ENCODE results near the gene HORMAD1. TPM values are rescaled to one million over a fixed set of nuclear protein-coding genes. Genes with fewer than 3 reads are reported as not detected.

Gene HORMAD1
- total and polyA plus RNA-seq, 2 donors (not counting 3 experiments of a cell fraction or from before 2014, with no cell fraction given): not detected

DNA sequence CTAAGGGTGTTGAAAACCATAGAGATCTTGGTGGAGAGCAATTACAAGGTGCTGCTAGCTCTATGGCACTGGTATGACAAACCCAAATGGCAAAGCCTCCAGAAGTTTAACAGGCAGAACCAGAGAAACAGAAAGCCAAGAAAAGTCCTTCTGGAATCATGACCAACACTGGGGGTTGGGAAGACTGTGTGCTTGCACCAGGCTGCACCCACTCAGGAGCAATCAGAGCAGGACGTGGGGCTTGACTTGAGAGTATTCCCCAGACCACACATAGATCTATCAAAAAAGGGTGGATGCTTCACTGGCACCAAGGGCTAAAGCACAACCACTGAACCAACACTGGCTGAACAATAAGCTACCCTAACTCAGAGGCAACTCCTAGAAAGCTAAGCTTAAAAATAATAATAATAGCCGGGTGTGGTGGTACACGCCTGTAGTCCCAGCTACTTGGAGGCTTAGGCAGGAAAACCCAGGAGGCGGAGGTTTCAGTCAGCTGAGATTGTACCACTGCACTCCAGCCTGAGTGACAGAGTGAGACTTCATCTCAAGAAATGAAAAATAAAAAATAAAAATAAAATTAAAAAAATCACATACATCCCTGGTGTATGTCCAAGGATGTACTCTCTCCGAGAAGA lies 71.1 kb downstream of the HORMAD1 start:
- ChIA-PET POLR2A (no interaction called here), CTCF (interaction anchor here (3.0 kb wide), 1 partner anchor 163 kb away, joined by 8 read pairs; no protein-coding TSS in a partner anchor)
- H4K20me1 ChIP-seq (replicated peaks; ENCODE audit: control insufficient read depth, extremely low read depth, insufficient read depth, low read length): no peaks in the 10 kb centered on the region
- H3K27me3 ChIP-seq (ENCODE audit: control insufficient read depth in 2 of 2, insufficient read depth in 2 of 2, low read length in 2 of 2): no peaks in the 10 kb centered on the region
- H3K4me3 ChIP-seq (replicated peaks in 1 of 3; ENCODE audit: insufficient read depth in 1 of 3, low read depth in 1 of 3, low read length in 3 of 3): no peak overlapping the region
- BruUV-seq (replicated peaks): no TSS peak
- H2AFZ ChIP-seq (ENCODE audit: low read depth, low read length): no peak overlapping the region
- dilution Hi-C loops (cut with MboI; ENCODE audit: extremely low pct_ligation_motif_present, low sequenced_read_pairs): no loop called here
- DNase-seq (ENCODE audit: low read depth, low spot score) (no peak), FAIRE-seq (no peak)
- H3K79me2 ChIP-seq (ENCODE audit: control insufficient read depth, insufficient read depth, low read length): no peaks in the 10 kb centered on the region
- no peak overlapping the region for H3K27ac ChIP-seq (ENCODE audit: insufficient read depth, low read depth, low read length)
- H3K9ac ChIP-seq (replicated peaks; ENCODE audit: extremely low read depth, insufficient read depth, low read length): no peak overlapping the region
- intact Hi-C loops (cut with micrococcal nuclease): loop anchor here (10.0 kb wide), 1 partner anchor 65 kb away; no protein-coding TSS in a partner anchor
- TF ChIP-seq FOS (IDR thresholded peaks at IDR 0.05; ENCODE audit: borderline replicate concordance, insufficient read depth, low read length): no peak
- no peak for TF ChIP-seq JUN (IDR thresholded peaks at IDR 0.05; ENCODE audit: borderline replicate concordance, insufficient read depth, insufficient read length, low read depth)
- TF ChIP-seq POLR2A (IDR thresholded peaks at IDR 0.05; ENCODE audit: low read depth, low read length): no peak
- TF ChIP-seq EZH2 (IDR thresholded peaks at IDR 0.05; ENCODE audit: borderline replicate concordance, low read depth, low read length, severe bottlenecking): no peak
- no peak for TF ChIP-seq GATA2 (IDR thresholded peaks at IDR 0.05; ENCODE audit: insufficient read depth, insufficient read length, low read depth, low read length)
- no peak for TF ChIP-seq MYC (IDR thresholded peaks at IDR 0.05; ENCODE audit: low read depth, low read length)
- TF ChIP-seq, protein P1, sequence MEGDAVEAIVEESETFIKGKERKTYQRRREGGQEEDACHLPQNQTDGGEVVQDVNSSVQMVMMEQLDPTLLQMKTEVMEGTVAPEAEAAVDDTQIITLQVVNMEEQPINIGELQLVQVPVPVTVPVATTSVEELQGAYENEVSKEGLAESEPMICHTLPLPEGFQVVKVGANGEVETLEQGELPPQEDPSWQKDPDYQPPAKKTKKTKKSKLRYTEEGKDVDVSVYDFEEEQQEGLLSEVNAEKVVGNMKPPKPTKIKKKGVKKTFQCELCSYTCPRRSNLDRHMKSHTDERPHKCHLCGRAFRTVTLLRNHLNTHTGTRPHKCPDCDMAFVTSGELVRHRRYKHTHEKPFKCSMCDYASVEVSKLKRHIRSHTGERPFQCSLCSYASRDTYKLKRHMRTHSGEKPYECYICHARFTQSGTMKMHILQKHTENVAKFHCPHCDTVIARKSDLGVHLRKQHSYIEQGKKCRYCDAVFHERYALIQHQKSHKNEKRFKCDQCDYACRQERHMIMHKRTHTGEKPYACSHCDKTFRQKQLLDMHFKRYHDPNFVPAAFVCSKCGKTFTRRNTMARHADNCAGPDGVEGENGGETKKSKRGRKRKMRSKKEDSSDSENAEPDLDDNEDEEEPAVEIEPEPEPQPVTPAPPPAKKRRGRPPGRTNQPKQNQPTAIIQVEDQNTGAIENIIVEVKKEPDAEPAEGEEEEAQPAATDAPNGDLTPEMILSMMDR (IDR thresholded peaks at IDR 0.05; ENCODE audit: extremely low read depth in 1 of 2, insufficient read depth in 1 of 2, low read depth in 1 of 2, low read length in 2 of 2): no peak
- TF ChIP-seq, protein P2, sequence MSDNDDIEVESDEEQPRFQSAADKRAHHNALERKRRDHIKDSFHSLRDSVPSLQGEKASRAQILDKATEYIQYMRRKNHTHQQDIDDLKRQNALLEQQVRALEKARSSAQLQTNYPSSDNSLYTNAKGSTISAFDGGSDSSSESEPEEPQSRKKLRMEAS (IDR thresholded peaks at IDR 0.05; ENCODE audit: insufficient read depth, insufficient read length): no peak
- TF ChIP-seq POLR2AphosphoS5 (IDR thresholded peaks at IDR 0.05; ENCODE audit: insufficient read depth, low read depth, low read length): no peak
- H3K36me3 ChIP-seq (ENCODE audit: control insufficient read depth in 2 of 2, extremely low read depth in 1 of 2, insufficient read depth in 2 of 2, low read length in 2 of 2): peaks cover 17 to 19% of the 10 kb centered on the region in 2 experiments
- H3K4me2 ChIP-seq (ENCODE audit: insufficient read depth, low read length): no peak overlapping the region
- H3K9me1 ChIP-seq (replicated peaks; ENCODE audit: control insufficient read depth, extremely low read depth, insufficient read depth, low read length): no peaks in the 10 kb centered on the region
- H3K4me1 ChIP-seq (ENCODE audit: control insufficient read depth, extremely low read depth, insufficient read depth, low read length): no peaks in the 10 kb centered on the region
- H3K9me3 ChIP-seq (replicated peaks; ENCODE audit: control insufficient read depth, insufficient read depth, low read length): no peaks in the 10 kb centered on the region

Small RNA genes lying within 50 kb of the gene (small RNA-seq; reads per million reads assigned to genes)
- not detected for gene RNU6-1042P (ENCODE audit: insufficient read depth, insufficient read length, low read depth, low replicate concordance)

Other genes starting within 250 kb of the HORMAD1 start
- 20.6 and 21.5 TPM in 2 replicates for gene TARS2, start 233.5 kb downstream of the HORMAD1 start, total RNA-seq
- 17.9 and 22.0 TPM in 2 replicates for gene TARS2, start 233.5 kb downstream of the HORMAD1 start, polyA plus RNA-seq
- 7.2 and 7.3 TPM in 2 replicates for gene ECM1, start 212.8 kb downstream of the HORMAD1 start, total RNA-seq
- gene ECM1, start 212.8 kb downstream of the HORMAD1 start, polyA plus RNA-seq: 16.6 and 20.5 TPM in 2 replicates
- gene FALEC, start 205.1 kb downstream of the HORMAD1 start, total RNA-seq: not detected in 2 replicates
- gene FALEC, start 205.1 kb downstream of the HORMAD1 start, polyA plus RNA-seq: not detected in 2 replicates
- gene ADAMTSL4, start 171.5 kb downstream of the HORMAD1 start, total RNA-seq: 0.37 and 0.73 TPM in 2 replicates
- 0.96 and 1.0 TPM in 2 replicates for gene ADAMTSL4, start 171.5 kb downstream of the HORMAD1 start, polyA plus RNA-seq
- 186 and 212 TPM in 2 replicates for gene MCL1, start 141.3 kb downstream of the HORMAD1 start, total RNA-seq
- gene MCL1, start 141.3 kb downstream of the HORMAD1 start, polyA plus RNA-seq: 63.9 and 87.3 TPM in 2 replicates
- 155 and 162 TPM in 2 replicates for gene ENSA, start 91.3 kb downstream of the HORMAD1 start, total RNA-seq
- 30.5 and 32.4 TPM in 2 replicates for gene ENSA, start 91.3 kb downstream of the HORMAD1 start, polyA plus RNA-seq
- 33.2 and 34.9 TPM in 2 replicates for gene GOLPH3L, start 23.7 kb downstream of the HORMAD1 start, total RNA-seq
- 13.0 and 15.7 TPM in 2 replicates for gene GOLPH3L, start 23.7 kb downstream of the HORMAD1 start, polyA plus RNA-seq
- 5.7 and 11.1 TPM in 2 replicates for gene CTSS, start 44.9 kb upstream of the HORMAD1 start, total RNA-seq
- 3.5 and 4.0 TPM in 2 replicates for gene CTSS, start 44.9 kb upstream of the HORMAD1 start, polyA plus RNA-seq
- gene CTSK, start 87.4 kb upstream of the HORMAD1 start, total RNA-seq: 6.7 and 45.6 TPM in 2 replicates
- gene CTSK, start 87.4 kb upstream of the HORMAD1 start, polyA plus RNA-seq: 18.5 and 20.3 TPM in 2 replicates
- 30.2 and 40.3 TPM in 2 replicates for gene ARNT, start 155.7 kb upstream of the HORMAD1 start, total RNA-seq
- gene ARNT, start 155.7 kb upstream of the HORMAD1 start, polyA plus RNA-seq: 24.3 and 24.8 TPM in 2 replicates
- not detected in 2 replicates for gene CTXND2, start 166.2 kb upstream of the HORMAD1 start, total RNA-seq
- gene CTXND2, start 166.2 kb upstream of the HORMAD1 start, polyA plus RNA-seq: not detected in 2 replicates
- 42.0 and 49.2 TPM in 2 replicates for gene SETDB1, start 205.5 kb upstream of the HORMAD1 start, total RNA-seq
- 25.1 and 25.3 TPM in 2 replicates for gene SETDB1, start 205.5 kb upstream of the HORMAD1 start, polyA plus RNA-seq

All from endothelial cell of umbilical vein (primary cell).